H9 (cell line): Measurements from ENCODE around the gene TKTL1. TPM values are rescaled to one million over a fixed set of nuclear protein-coding genes. Genes with fewer than 3 reads are reported as not detected.
A peak's percentile ranks its signal among the peaks of the same experiment; 100 is the strongest.

Source experiments
- DNase-seq: peaks from one replicate; pipeline ENCODE4 v3.0.0-alpha.2; 2017
- H2AFZ ChIP-seq: one replicate; pipeline ENCODE4 v1.6.1; 2013; ENCODE audit warnings: mild to moderate bottlenecking, low read length, control low read depth, moderate library complexity
- H2AK5ac ChIP-seq: 2 replicates; pipeline ENCODE4 v1.6.1; 2013; ENCODE audit warnings: low read length, control low read depth, mixed read lengths; ENCODE audit not compliant: insufficient read length
- H2BK120ac ChIP-seq: one replicate; pipeline ENCODE4 v1.6.1; 2013; ENCODE audit warnings: low read depth, mild to moderate bottlenecking, low read length, control low read depth, inconsistent platforms; ENCODE audit not compliant: poor library complexity, severe bottlenecking
- H2BK12ac ChIP-seq: 2 replicates; pipeline ENCODE4 v1.6.1; 2013; ENCODE audit warnings: low read length, control low read depth, mixed read lengths, low read depth; ENCODE audit not compliant: insufficient read length
- H2BK15ac ChIP-seq: 2 replicates; pipeline ENCODE4 v1.6.1; 2013; ENCODE audit warnings: low read depth, low read length, control low read depth
- H2BK20ac ChIP-seq: one replicate; pipeline ENCODE4 v1.6.1; 2013; ENCODE audit warnings: low read depth, mild to moderate bottlenecking, low read length, control low read depth, inconsistent platforms; ENCODE audit not compliant: poor library complexity, severe bottlenecking
- H2BK5ac ChIP-seq: 2 replicates; pipeline ENCODE4 v1.6.1; 2013; ENCODE audit warnings: low read length, control low read depth, mixed read lengths; ENCODE audit not compliant: insufficient read length
- H3K14ac ChIP-seq: 2 replicates; pipeline ENCODE4 v1.6.1; 2013; ENCODE audit warnings: low read length, control low read depth; ENCODE audit not compliant: insufficient read depth
- H3K18ac ChIP-seq: 2 replicates; pipeline ENCODE4 v1.6.1; 2013; ENCODE audit warnings: low read depth, mild to moderate bottlenecking, mixed read lengths, low read length, control low read depth; ENCODE audit not compliant: insufficient read length
- H3K23ac ChIP-seq: 2 replicates; pipeline ENCODE4 v1.6.1; 2013; ENCODE audit warnings: low read length, control low read depth, mixed read lengths, low read depth; ENCODE audit not compliant: insufficient read length
- H3K23me2 ChIP-seq: 2 replicates; pipeline ENCODE4 v1.6.1; 2013; ENCODE audit warnings: low read depth, mild to moderate bottlenecking, mixed read lengths, low read length, control low read depth; ENCODE audit not compliant: insufficient read length, poor library complexity, severe bottlenecking
- H3K27ac ChIP-seq: 2 replicates; pipeline ENCODE4 v1.5.1; 2013; ENCODE audit warnings: low read length, control low read depth, mixed read lengths, low read depth; ENCODE audit not compliant: insufficient read length
- H3K27me3 ChIP-seq: 2 replicates; pipeline ENCODE4 v1.6.1; 2013; ENCODE audit warnings: low read length, control low read depth, inconsistent platforms; ENCODE audit not compliant: insufficient read depth
- H3K4ac ChIP-seq: 2 replicates; pipeline ENCODE4 v1.6.1; 2013; ENCODE audit warnings: low read depth, mild to moderate bottlenecking, control low read depth, inconsistent platforms, low read length, moderate library complexity
- H3K4me1 ChIP-seq: 2 replicates; pipeline ENCODE4 v1.6.1; 2013; ENCODE audit warnings: low read length, control low read depth, inconsistent platforms; ENCODE audit not compliant: insufficient read depth
- H3K4me2 ChIP-seq: 2 replicates; pipeline ENCODE4 v1.6.1; 2013; ENCODE audit warnings: low read length, control low read depth, mixed read lengths; ENCODE audit not compliant: insufficient read length, insufficient read depth
- H3K56ac ChIP-seq: 2 replicates; pipeline ENCODE4 v1.6.1; 2013; ENCODE audit warnings: low read depth, mild to moderate bottlenecking, mixed read lengths, low read length, control low read depth; ENCODE audit not compliant: insufficient read length
- H3K79me1 ChIP-seq: 2 replicates; pipeline ENCODE4 v1.6.1; 2013; ENCODE audit warnings: low read depth, mild to moderate bottlenecking, moderate library complexity, low read length, control low read depth, inconsistent platforms; ENCODE audit not compliant: insufficient read depth, poor library complexity, severe bottlenecking
- H3K79me2 ChIP-seq: 2 replicates; pipeline ENCODE4 v1.6.1; 2013; ENCODE audit warnings: low read length, control low read depth, inconsistent platforms; ENCODE audit not compliant: insufficient read depth
- H3K9ac ChIP-seq: 2 replicates; pipeline ENCODE4 v1.6.1; 2013; ENCODE audit warnings: low read length, control low read depth, mixed read lengths; ENCODE audit not compliant: insufficient read length; ENCODE audit errors: extremely low read depth
- H3K9me3 ChIP-seq: one replicate; pipeline ENCODE4 v1.6.1; 2013; ENCODE audit warnings: low read depth, low read length, inconsistent platforms; ENCODE audit not compliant: control insufficient read depth
- H3T11ph ChIP-seq: one replicate; pipeline ENCODE4 v1.6.1; 2013; ENCODE audit warnings: mild to moderate bottlenecking, low read length, control low read depth, inconsistent platforms
- H4K20me1 ChIP-seq: one replicate; pipeline ENCODE4 v1.6.1; 2013; ENCODE audit not compliant: control insufficient read depth, insufficient read length, insufficient read depth
- H4K5ac ChIP-seq: 2 replicates; pipeline ENCODE4 v1.6.1; 2013; ENCODE audit warnings: low read depth, mild to moderate bottlenecking, mixed read lengths, low read length, control low read depth; ENCODE audit not compliant: insufficient read length
- H4K8ac ChIP-seq: replicated peaks from 2 replicates; pipeline ENCODE4 v1.6.1; 2013; ENCODE audit warnings: low read length, control low read depth, mixed read lengths, low read depth; ENCODE audit not compliant: insufficient read length
- H4K91ac ChIP-seq: 2 replicates; pipeline ENCODE4 v1.6.1; 2013; ENCODE audit warnings: low read depth, mild to moderate bottlenecking, moderate library complexity, mixed read lengths, low read length, control low read depth; ENCODE audit not compliant: insufficient read length
- H3K27ac Mint-ChIP-seq, 3 experiments: 2 replicates in 2 of 3; 3 replicates in 1 of 3; pipeline ENCODE4 v1.8.0; 2020 to 2021; ENCODE audit warnings: mixed read lengths in 3 of 3, mild to moderate bottlenecking in 1 of 3, moderate library complexity in 1 of 3
- H3K27me3 Mint-ChIP-seq: 2 replicates; pipeline ENCODE4 v1.8.0; 2021; ENCODE audit warnings: low read depth, mild to moderate bottlenecking, moderate library complexity, mixed read lengths
- H3K36me3 Mint-ChIP-seq, 3 experiments: 2 replicates in 2 of 3; 3 replicates in 1 of 3; pipeline ENCODE4 v1.8.0; 2020 to 2021; ENCODE audit warnings: low read depth in 3 of 3, mixed read lengths in 3 of 3; ENCODE audit not compliant: insufficient read depth in 1 of 3
- H3K4me1 Mint-ChIP-seq, 2 experiments: 2 replicates each; pipeline ENCODE4 v1.8.0; 2020; ENCODE audit warnings: mixed read lengths in 2 of 2
- H3K4me3 Mint-ChIP-seq, 2 experiments: 2 replicates in 1 of 2; 3 replicates in 1 of 2; pipeline ENCODE4 v1.8.0; 2020 to 2021; ENCODE audit warnings: mild to moderate bottlenecking in 2 of 2, mixed read lengths in 2 of 2, moderate library complexity in 1 of 2
- H3K9me3 Mint-ChIP-seq, 2 experiments: 2 replicates in 1 of 2; 3 replicates in 1 of 2; pipeline ENCODE4 v1.8.0; 2020; ENCODE audit warnings: mild to moderate bottlenecking in 2 of 2, mixed read lengths in 2 of 2, moderate library complexity in 1 of 2
- WGBS: extraction: QIAGEN DNeasy Blood & Tissue Kit; methylation state at CpG from one replicate; pipeline ENCODE4 v1.1.7; 2013; ENCODE audit warnings: missing lambda C conversion rate, low lambda C conversion rate, mixed read lengths; ENCODE audit not compliant: insufficient read length; ENCODE audit errors: extremely low coverage; 5-methylcytosine and 5-hydroxymethylcytosine counted together
- total RNA-seq: library from RNA; stranded (reverse); gene quantifications from 2 replicates; pipeline ENCODE4 v1.2.1, GENCODE V29; 2021
- TF ChIP-seq, protein P1 (sequence below): fragments of 200-600 bp; sonication (generic); conservative IDR thresholded peaks from 3 replicates; pipeline ENCODE4 v1.8.0; 2021; ENCODE audit warnings: antibody characterized with exemption, mild to moderate bottlenecking

The TKTL1 gene
- total RNA-seq, 1 experiment from 2014 or later = not detected

DNA sequence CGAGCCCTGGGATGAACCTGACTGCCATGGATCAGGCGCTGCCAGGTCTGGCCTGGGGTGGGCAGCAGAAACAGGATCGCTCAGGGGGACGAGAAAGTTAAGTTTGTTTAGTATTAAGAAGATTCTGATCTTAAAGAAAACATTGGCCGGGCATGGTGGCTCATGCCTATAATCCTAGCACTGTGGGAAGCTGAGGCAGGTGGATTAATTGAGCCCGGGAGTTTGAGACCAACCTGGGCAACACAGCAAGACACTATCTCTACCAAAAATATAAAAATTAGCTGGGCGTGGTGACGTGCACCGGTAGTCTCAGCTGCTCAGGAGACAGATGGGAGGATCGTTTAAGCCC is 79.5 kb downstream of the TKTL1 start:
- WGBS = no CpG with 5 or more reads among the region's 10 CpGs
- no peaks in the 10 kb centered on the region for H4K20me1 ChIP-seq
- H2BK20ac ChIP-seq = no peak overlapping the region
- Mint-ChIP-seq H3K36me3 (peaks cover 7 to 12% (median 9%) of the 10 kb centered on the region in 3 experiments; a peak in 6 of 7 replicates), H3K4me3 (peak overlapping the region; percentile 19 to 33; a peak in 4 of 5 replicates), H3K27me3 (no peaks in the 10 kb centered on the region; the same call in 1 of the 2 replicates), H3K9me3 (peaks cover 40 to 49% of the 10 kb centered on the region in 2 experiments), H3K4me1 (peaks cover 2 to 25% of the 10 kb centered on the region in 2 experiments; a peak in 3 of 4 replicates), H3K27ac (no peak overlapping the region)
- no peak overlapping the region for H2BK120ac ChIP-seq
- TF ChIP-seq, protein P1, sequence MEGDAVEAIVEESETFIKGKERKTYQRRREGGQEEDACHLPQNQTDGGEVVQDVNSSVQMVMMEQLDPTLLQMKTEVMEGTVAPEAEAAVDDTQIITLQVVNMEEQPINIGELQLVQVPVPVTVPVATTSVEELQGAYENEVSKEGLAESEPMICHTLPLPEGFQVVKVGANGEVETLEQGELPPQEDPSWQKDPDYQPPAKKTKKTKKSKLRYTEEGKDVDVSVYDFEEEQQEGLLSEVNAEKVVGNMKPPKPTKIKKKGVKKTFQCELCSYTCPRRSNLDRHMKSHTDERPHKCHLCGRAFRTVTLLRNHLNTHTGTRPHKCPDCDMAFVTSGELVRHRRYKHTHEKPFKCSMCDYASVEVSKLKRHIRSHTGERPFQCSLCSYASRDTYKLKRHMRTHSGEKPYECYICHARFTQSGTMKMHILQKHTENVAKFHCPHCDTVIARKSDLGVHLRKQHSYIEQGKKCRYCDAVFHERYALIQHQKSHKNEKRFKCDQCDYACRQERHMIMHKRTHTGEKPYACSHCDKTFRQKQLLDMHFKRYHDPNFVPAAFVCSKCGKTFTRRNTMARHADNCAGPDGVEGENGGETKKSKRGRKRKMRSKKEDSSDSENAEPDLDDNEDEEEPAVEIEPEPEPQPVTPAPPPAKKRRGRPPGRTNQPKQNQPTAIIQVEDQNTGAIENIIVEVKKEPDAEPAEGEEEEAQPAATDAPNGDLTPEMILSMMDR = no peak
- no peak overlapping the region for H3K18ac ChIP-seq
- peaks cover 9% of the 10 kb centered on the region for H3K23me2 ChIP-seq
- H3K56ac ChIP-seq = no peak overlapping the region
- no peak overlapping the region for H2BK15ac ChIP-seq
- no peak overlapping the region for H2BK5ac ChIP-seq
- H3K4ac ChIP-seq = no peak overlapping the region
- no peak overlapping the region for H3K14ac ChIP-seq
- H2AK5ac ChIP-seq = no peak overlapping the region
- no peak overlapping the region for H2AFZ ChIP-seq
- no peak overlapping the region for H3K4me2 ChIP-seq
- no peaks in the 10 kb centered on the region for H3K4me1 ChIP-seq
- no peaks in the 10 kb centered on the region for H3K79me1 ChIP-seq
- H3K9ac ChIP-seq = no peak overlapping the region
- DNase-seq = no peak
- H4K8ac ChIP-seq = no peak overlapping the region
- H3T11ph ChIP-seq = no peak overlapping the region
- H3K27ac ChIP-seq = no peak overlapping the region
- H2BK12ac ChIP-seq = no peak overlapping the region
- H3K23ac ChIP-seq = no peak overlapping the region
- no peaks in the 10 kb centered on the region for H3K27me3 ChIP-seq
- H3K9me3 ChIP-seq = no peaks in the 10 kb centered on the region
- peaks cover 4% of the 10 kb centered on the region; the same call in 1 of the 2 replicates for H3K79me2 ChIP-seq
- H4K91ac ChIP-seq = no peak overlapping the region
- no peak overlapping the region for H4K5ac ChIP-seq
